ENCODE measurements around the gene NSUN3.
"Not testable (repeated sequence)": the region's sequence is repeated elsewhere in the genome, so short reads cannot be mapped to it uniquely, and the experiment has no call there.

The NSUN3 gene

DNA sequence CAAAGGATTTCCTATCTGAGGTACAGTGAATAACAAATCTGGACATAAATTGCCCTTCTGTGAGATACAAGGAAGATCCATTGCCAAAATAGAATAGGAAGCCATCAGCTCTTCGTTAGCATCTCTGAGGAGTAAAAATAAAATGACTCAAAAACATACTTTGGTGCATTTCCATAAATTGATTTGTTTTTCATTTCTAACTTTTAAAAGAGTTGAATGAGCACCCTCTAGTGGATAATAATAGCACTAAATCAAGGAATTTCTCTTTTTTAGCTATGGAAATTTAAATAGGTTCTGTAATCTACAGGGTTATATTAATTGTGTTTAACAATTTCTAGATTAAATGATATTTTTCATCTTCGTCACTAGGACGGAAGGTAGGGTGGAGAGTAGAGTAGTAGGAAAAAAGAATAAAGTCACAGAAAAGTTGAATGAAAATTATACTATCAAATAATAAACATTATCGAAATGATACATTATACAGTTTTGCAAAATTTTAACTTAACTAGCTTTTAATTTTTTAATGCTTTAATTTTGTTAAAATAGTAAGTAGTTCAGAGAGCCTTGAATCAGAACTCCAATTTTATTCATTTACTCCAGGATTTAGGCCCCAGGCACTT is 6.4 kb downstream of the NSUN3 start:
- peak; percentile 41 for DNase-seq (ENCODE audit: low spot score)

DNA sequence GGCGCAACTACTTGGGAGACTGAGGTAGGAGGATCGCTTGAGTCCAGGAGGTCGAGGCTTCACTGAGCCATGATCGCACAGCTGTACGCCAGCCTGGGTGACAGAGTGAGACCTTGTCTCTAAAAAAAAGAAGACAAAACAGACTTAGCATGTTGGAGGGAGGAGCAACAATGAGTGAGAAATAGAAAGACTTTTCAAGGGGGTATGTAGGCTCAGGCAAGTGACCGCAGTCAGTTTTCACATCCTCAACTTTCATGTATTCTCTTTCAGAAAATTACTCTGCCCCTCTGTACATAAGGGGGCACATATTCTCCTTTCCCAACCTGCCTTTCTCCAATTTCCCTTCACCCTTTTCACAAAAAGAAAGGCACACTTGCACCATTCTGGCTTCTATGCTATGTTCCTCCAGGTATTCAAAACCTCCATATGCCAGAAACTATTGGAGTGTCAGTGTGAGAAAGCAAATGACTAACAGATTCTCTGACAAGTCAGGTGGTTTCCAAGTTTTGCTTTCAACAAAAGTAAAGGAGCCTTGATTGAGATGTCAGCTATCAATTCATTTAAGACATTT is 7.6 kb downstream of the NSUN3 start:
- DNase-seq (ENCODE audit: low spot score): no peak

DNA sequence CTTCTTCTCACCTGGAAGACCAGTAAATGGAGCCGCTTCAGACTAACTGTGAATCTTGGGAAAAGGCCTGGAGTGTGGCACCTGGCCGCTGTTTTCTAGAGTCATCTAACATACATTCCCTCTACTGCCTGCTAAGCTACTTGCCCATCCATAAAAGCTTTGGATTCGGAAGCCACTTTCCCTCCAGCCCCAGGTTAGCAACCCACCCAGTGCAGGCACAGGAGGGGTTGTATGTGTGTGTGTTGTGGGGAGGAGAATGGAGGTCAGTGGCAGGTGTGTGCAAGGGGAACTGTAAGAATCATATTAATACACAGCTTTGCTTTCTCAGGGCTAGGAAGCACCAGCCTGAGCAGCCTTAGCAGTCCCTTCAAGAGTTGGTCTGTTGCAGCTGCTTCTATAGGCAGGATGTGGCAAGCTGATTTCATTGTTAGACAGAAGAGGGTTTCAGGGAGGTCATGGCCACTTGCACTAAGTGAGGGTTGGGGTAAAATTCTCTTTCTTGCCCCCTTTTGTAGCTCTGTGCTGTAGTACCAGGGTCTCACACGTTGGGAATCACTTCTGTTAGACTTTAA is 8.9 kb downstream of the NSUN3 start:
- no peak for DNase-seq (ENCODE audit: low spot score)

DNA sequence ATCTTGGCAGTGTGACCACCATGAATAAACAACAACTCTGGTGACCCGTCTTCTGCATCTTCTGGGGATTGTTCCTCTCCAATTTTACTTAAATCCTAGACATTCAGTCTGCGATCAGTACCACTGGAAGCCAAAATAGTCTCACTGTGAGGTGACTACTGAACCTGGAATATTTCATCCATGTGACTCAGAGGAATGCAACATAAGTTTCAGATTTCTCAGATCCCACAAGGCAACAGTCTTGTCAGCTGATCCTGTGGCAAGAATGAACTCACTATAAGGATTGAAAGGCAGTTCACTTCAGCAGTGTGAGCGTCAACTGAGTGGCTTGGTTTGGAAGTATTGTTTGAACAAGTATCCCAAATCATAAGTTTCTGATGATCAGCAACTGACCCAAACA is 13.2 kb downstream of the NSUN3 start:
- DNase-seq (ENCODE audit: low spot score): no peak

DNA sequence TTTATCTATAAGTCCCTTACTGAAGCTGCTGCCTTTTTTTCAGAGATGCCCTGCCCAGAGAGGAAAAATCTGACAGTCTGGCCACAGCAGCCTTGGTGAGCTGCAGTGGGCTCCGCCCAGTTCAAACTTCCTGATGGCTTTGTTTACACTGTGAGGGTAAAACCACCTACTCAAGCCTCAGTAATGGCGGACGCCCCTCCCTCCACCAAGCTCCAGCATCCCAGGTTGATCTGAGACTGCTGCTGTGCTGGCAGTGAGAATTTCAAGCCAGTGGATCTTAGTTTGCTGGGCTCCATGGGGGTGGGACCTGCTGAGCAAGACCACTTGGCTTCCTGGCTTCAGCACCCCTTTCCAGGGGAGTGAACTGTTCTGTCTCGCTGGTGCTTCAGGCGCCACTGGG is 17.7 kb downstream of the NSUN3 start:
- DNase-seq (ENCODE audit: low spot score): not testable (repeated sequence)

DNA sequence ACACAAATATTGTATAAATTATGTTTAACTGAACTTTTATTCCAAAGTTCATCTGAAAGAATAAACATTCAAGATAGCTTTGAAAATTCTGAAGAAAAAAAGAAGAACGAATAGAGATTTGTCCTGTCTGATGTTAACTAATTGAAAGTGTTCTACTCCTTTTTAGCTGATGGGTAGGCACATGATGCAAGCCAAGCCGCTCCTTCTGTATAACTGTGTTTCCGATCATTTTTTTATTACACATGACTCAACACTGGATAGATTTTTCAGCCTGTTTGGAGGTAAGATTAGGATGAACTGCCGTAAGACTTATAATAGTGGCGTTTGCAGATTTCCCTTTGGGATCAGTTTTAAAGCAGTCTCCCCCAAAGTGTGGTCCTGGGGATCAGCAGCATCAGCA is 19.0 kb downstream of the NSUN3 start:
- DNase-seq (ENCODE audit: low spot score): no peak

DNA sequence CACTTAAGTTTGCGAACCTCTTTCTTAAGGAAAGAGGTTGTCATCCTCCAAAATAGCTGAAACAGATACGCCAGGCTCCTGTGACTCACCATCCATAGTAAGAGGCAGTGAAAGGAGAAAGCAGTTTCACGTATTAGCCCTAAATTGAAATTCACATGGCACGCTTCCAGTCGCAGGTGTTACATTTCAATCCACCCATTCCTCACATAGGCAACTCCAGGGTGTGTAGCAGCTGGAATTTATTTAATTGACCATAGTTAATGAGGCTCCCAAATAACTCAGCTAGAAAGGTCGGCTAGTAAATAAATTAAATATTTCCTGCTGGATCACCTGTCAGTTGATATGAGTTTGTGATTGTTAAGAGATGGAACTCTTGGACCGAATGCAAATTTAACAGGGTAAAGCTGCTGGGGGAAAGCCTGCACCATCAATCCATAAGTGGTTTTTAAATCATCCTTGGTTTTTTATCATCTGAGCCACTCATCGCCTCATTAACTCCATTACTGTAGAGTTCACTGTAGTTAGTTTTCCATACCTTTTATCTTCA is 19.6 kb downstream of the NSUN3 start:
- no peak for DNase-seq (ENCODE audit: low spot score)

DNA sequence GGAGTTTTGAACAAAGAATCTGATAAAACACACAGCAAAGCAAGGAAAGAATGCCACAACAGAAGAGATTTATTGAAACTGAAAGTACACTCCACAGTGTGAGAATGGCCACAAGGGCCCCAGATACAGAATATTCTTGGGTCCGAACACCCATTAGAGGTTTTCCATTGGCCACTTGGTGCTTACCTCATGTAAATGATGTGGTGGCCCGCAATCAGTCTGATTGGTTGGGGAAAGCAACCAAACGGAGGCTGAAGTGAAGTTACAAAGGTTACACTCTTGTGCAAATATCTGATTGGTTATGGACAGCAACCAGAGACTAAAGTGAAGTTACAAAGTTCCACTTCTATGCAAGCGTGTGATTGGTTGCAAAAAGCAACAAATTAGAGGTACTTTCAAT is 20.4 kb downstream of the NSUN3 start:
- DNase-seq (ENCODE audit: low spot score): no peak

DNA sequence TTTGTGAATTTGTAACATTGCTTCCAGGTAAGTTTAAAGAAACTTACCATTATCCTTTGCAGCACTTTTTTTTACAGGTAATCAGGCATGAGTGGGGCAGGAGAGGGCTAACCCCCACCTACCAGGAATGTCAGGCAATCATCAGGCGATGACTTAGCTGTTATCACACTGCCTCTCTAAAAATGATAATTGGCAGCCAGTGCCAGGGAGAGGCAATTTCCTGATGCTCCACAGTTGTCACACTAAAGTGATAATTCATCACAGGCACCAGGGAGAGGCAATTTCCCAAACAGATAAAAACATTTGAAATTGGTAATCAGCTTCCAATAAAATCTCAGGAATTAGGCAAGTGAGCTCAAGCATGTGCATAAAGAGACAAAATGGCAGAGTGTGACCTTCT is 26.3 kb downstream of the NSUN3 start:
- no peak for DNase-seq (ENCODE audit: low spot score)

DNA sequence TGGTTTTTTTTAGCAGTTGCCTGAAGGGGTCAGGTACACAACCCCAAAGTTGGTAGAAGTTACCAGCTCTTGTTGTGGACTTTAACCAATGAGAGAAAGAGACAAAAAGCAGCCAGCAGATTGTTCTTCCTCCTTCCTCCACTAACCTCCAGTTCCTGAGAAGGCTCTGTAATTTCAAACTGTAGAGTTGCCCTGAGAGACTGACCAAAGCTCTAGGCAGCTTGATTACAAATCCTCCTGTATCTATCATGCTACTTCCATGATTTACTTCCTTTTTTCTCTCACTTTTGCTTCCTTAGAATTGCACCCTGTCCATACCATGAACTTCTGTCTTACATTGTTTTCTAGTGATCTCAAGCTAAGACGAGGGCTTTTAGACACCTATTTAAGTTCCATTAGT is 29.2 kb downstream of the NSUN3 start:
- no peak for DNase-seq (ENCODE audit: low spot score)

DNA sequence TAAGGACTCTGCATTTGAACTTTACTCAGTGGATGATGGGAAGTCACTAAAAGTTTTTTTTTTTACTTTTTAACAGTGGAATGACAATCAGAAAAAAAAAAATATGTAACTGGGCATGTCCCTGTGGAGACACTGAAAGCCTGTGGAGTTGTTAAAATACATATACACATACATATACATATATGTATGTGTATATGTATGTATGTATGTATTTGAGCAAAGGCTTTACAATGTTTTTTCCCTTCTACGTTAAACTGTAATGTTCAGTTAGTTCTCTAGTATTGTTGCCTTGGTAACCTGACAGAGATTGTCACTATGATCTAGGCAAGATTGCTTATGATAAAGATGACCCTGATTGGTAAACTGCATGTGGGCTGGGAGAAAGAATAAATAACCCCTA is 30.3 kb downstream of the NSUN3 start:
- DNase-seq (ENCODE audit: low spot score): no peak

DNA sequence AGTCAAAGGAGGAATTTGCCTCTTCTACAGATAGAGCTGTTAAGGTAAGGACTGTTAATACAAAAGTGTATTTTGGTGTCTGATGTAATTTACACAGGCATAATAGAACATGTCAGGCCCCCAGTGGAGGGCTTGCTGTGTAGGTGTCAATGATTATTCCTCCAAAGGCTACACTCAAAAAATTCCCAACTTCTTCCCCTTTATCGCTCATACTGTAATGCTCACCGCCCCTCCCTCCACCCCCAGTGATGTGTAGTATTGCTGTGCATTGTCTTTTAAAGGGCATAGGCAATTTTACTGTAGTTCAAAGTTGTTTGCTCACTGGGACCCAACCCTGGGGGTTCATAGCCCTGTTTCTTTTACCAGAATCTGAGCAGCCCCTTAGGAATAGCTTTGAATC is 32.2 kb downstream of the NSUN3 start:
- no peak for DNase-seq (ENCODE audit: low spot score)

DNA sequence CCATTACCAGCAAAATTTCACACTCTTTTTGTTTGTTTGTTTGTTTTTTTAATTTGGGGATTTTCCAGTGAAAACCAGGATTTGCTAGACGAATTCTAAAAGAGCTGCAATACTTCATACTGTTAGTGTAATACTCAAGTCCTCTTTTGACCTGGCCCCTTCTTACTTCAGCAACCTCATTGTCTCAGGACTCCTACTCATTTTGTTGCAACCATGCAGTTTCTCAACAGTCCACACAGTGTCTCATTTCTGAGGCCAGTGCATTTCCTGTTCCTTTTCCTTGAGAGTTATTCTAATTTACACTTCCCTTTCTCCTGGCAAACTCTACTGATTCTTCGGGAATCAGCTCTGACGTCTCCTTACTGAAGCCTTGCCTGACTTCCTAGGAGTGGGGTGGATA is 35.6 kb downstream of the NSUN3 start:
- DNase-seq (ENCODE audit: low spot score): peak; percentile 13

DNA sequence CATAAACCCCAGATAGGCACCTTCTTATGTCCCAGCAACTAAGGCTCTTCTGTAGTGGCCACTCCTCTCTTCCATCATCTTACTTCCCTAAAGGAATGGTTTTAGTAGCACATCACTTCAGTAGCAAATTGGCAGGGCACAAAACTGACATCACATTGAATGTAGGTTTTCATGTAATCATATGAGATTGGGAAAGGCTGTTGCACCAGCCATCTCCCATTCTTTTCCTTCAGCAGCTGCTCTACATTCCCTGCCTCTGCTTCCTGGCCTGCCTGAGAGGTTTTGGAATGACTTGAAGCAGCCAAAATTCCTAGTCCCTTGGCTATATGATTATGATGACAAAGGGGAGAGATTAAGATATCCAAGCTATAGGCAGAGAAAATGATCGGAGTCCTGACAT is 36.5 kb downstream of the NSUN3 start:
- no peak for DNase-seq (ENCODE audit: low spot score)

DNA sequence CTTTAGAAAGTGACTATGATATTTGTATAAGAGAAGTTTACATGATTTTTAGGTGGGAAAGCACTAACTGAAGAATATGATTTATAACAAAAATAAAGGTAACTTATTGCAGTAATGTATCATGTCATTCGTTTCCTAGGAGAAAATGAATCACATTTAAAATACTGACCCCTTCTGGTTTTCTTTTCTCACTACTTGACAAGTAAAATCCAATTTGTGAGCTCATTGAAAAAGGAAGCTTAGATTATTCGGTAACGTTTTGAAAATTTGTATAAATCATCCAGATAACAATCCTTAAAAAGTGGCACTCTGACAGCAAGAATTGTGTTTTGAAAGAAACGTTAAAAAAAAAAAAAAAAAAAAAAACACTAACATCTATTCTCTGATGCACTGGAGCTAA is 39.0 kb downstream of the NSUN3 start:
- peak; percentile 11 for DNase-seq (ENCODE audit: low spot score)

DNA sequence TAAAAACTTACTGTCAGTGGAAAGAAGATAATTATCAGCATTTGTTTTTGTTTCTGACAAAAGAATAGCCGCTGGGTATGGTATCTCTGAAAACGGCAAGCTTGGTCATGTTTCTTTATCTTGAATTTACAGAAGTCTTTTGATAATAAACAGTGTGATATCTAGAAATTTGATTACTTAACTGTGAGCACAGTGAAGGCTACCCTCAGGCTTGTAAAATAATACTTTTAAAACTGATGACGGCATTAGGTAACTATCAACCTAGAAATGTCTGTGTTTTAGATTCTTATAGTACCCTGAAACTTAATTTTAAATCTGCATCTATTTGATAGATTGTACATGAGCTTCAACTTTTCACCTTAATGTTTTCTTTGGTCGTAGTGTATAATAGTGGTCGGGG is 43.4 kb downstream of the NSUN3 start:
- no peak for DNase-seq (ENCODE audit: low spot score)

DNA sequence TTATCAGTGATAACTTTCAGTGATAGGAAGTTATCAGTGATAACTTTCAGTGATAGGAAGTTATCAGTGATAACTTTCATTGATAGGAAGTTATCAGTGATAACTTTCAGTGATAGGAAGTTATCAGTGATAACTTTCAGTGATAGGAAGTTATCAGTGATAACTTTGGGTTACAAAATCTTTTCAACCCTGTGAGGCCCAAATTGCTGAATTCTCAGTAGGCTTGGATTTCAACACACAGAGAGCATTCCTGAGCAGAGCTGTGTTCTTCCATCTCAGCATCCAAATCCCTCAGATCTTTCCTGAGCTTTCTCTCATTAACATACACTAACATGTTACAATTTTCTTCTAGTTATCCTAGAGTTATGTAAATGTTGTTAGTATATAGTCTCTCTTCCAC is 47.4 kb downstream of the NSUN3 start:
- DNase-seq (ENCODE audit: low spot score): not testable (repeated sequence)

DNA sequence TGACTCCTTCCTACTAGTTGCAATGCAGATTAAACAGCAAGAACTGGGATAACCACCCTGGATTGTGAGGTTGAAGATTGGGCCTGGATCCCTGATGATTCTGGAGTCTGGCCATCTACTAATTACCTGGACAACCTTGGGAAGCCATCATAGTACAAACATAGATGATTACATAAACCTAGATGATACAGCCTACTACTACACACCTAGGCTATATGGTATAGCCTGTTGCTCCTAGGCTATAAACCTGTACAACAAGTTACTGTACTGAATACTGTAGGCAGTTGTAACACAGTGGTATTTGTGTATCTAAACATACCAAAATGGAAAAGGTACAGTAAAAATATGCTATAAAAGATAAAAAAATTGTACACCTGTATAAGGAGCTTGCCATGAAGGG is 48.0 kb downstream of the NSUN3 start:
- no peak for DNase-seq (ENCODE audit: low spot score)

DNA sequence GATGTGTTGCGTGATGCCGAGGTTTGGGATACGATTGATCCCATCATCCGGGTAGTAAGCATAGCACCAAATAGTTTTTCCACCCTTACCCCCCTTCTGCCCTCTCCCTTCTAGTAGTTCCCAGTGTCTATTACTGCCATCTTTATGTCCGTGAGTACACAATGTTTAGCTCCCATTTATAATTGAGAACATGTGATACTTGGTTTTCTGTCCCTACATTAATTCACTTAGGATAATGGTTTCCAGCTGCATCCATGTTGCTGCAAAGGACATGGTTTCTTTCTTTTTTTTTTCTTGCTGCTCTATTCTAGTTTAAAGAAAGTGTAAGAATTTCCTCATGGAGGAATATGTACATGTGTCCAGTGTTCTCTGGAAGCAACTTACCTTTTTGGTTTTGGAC is 51.8 kb downstream of the NSUN3 start:
- no peak for DNase-seq (ENCODE audit: low spot score)

DNA sequence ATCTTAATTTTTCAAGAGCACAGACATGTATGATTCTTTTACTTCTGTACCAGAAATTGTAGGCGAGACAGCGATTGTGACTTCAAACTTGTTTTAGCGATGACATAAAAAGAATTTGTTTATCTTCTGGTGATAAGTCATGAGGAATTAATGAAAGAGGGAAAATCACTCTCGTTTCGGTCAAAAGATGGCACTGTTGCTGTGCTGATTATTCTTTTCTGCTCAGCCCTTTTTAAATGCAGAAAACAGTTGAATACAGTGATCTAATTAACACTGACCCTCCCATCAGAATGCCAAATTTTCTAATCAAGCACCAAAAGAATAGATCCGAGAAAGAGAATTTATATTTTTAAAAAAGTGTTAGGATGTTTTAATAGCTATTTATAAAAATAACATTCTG is 52.6 kb downstream of the NSUN3 start:
- DNase-seq (ENCODE audit: low spot score): peak; percentile 60

DNA sequence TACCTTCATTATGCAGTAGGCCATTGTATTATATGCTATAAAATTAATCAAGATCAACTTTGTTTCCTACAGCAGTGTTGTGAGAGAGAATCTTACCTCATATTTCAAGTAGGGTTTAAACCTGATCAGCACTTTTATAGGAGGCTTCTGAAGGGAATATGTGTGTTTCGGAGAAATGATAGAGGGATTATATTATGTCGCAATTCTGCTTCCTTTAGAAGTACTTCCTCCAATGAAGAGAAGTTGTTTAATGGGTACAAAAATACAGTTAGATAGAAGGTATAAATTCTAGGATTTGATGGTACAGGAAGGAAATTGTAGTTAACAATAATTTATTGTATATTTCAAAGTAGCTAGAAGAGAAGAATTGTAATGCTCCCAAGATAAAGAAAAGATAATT is 54.9 kb downstream of the NSUN3 start:
- DNase-seq (ENCODE audit: low spot score): no peak

DNA sequence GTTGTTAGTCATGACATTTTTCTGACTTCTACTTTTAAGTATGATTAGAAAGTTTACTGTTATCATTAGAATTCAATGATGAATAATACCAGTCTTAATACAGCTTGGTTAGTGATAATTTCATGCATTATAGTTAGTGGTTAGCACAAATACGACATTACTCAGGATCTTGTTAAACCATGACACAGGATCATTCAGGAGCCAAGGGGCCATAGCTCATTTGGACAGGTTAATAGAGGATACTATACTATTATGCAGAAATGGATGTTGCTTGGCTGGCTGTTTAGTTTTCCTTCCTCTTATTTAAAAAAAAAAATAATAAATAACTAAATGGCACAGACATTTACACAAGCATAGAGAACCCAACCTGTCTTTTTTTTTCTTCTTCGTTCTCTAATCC is 55.5 kb downstream of the NSUN3 start:
- no peak for DNase-seq (ENCODE audit: low spot score)

DNA sequence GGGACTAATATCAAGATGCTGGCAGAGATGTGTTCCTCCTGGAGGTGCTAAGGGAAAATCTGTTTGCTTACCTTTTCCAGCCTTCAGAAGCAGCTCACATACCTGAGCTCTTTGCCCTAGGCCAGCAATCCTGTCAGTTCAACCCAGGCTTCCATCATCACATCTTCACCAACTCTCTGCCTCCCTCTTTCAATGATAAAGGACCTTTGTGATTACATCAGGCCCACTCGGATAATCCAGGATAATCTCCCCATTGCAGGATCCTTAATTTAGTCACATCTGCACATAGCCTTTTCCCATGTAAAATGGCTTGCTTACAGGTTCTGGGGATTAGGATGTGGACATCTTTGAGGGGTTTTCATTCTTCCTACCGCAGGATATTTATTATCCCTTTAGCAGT is 58.3 kb downstream of the NSUN3 start:
- DNase-seq (ENCODE audit: low spot score): no peak

DNA sequence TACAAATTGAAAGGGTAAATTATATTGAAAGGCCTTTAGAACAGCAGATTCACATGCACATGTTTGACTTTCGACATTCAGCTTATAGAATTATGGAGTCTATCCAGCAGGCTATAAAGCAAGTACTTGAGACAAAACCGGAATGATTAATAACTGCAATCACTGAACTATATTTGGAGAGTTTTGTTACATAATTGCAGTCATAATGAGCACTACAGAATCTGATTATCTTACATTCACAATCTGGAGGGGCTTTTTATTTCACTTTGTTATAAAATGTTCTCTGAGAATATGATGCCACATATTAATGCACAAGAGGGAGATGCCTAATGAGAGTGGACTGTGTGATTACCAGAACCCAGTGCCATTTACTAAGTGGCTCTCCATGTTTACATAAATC is 64.3 kb downstream of the NSUN3 start:
- DNase-seq (ENCODE audit: low spot score): no peak

Data from COLO829 (cell line).